ENCODE data around the gene CEP112. TPM values are rescaled to one million over a fixed set of nuclear protein-coding genes. Genes with fewer than 3 reads are reported as not detected.

The CEP112 gene
- total and polyA plus RNA-seq, 2 of the 13 experiments (the other 11 are each of a cell fraction or from before 2014, with no cell fraction given): 1.2 to 3.4 TPM

DNA sequence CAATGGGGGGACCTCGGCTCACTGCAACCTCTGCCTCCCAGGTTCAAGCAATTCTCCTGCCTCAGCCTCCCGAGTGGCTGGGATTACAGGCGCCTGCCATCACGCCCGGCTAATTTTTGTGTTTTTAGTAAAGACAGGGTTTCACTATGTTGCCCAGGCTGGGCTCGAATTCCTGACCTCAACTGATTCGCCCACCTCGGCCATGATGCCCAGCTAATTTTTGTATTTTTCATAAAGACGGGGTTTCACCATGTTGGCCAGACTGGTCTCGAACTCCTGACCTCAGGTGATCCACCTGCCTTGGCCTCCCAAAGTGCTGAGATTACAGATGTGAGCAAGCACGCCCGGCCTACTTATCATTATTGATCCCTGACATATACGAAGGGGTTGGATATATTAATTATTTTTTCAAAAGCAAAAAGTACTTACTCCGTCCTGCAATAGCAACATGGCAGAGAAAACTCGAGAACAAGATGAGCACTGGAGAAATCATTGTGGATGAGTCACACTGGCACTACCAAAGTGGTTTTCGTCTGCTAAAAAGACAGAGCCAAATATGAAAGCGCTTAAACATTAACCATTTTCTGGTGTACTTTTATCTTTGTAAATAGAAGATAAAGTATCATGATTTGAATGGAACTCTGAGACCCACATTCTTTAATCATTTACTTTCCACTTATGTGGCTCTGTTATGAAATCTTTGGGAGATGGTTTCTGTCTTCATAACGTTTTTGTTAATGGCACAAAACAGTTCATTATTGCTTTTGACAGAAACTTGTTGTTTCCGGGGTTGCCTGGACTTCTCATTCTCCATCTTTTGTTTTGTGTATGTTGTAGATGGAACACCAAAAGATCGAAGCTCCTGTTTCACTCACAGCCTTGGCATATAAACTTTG is 37.2 kb upstream of the CEP112 start, which contains the start of gene APOH (continued):
- TF ChIP-seq ARID4A (CRISPR knock-in tag; IDR thresholded peaks at IDR 0.05; ENCODE audit: borderline replicate concordance) (peak; percentile 35; the same call in 1 of the 2 replicates), ATF7 (IDR thresholded peaks at IDR 0.05) (no peak), ATF7 (CRISPR knock-in tag; IDR thresholded peaks at IDR 0.05) (0 out of 2 replicates have a peak, but pooled peaks have one; percentile 19), KAT7 (CRISPR knock-in tag; IDR thresholded peaks at IDR 0.05; ENCODE audit: borderline replicate concordance) (peak; percentile 92), ZKSCAN5 (CRISPR knock-in tag; IDR thresholded peaks at IDR 0.05) (no peak), ZFAT (CRISPR knock-in tag; conservative IDR thresholded peaks at IDR 0.05) (no peak), ZFP36 (IDR thresholded peaks at IDR 0.05; ENCODE audit: borderline replicate concordance, low read depth, low read length, partially characterized antibody) (no peak), SMYD3 (CRISPR knock-in tag; IDR thresholded peaks at IDR 0.05) (peak; percentile 90), HMGXB3 (CRISPR knock-in tag; IDR thresholded peaks at IDR 0.05; ENCODE audit: borderline replicate concordance) (peak; percentile 60; the same call in 1 of the 2 replicates), STAG1 (CRISPR knock-in tag; IDR thresholded peaks at IDR 0.05) (peak; percentile 16), ZFP90 (CRISPR knock-in tag; IDR thresholded peaks at IDR 0.05; ENCODE audit: borderline replicate concordance) (peak; percentile 80; the same call in 1 of the 2 replicates), ZNF891 (CRISPR knock-in tag; IDR thresholded peaks at IDR 0.05) (peak; percentile 45; the same call in 1 of the 2 replicates), BHLHE40 (IDR thresholded peaks at IDR 0.05; ENCODE audit: low read length) (no peak), ZMYM4 (CRISPR knock-in tag; IDR thresholded peaks at IDR 0.05) (no peak; the same call in 1 of the 2 replicates), MAZ (IDR thresholded peaks at IDR 0.05; ENCODE audit: borderline replicate concordance, low read depth, low read length) (no peak), MAZ (CRISPR knock-in tag; IDR thresholded peaks at IDR 0.05; ENCODE audit: low read depth) (no peak), GATAD1 (CRISPR knock-in tag; IDR thresholded peaks at IDR 0.05) (no peak; the same call in 1 of the 2 replicates), LCORL (IDR thresholded peaks at IDR 0.05) (0 out of 2 replicates have a peak, but pooled peaks have one; percentile 15), LCORL (CRISPR knock-in tag; IDR thresholded peaks at IDR 0.05) (peak; percentile 17; the same call in 1 of the 2 replicates), ONECUT2 (CRISPR knock-in tag; IDR thresholded peaks at IDR 0.05) (peak; percentile 64), SMAD1 (CRISPR knock-in tag; IDR thresholded peaks at IDR 0.05; ENCODE audit: borderline replicate concordance, low read depth) (no peak; the same call in 1 of the 2 replicates), SNAI1 (CRISPR knock-in tag; IDR thresholded peaks at IDR 0.05; ENCODE audit: borderline replicate concordance) (peak; percentile 96)

Measured in HepG2 (cell line).